ENCODE results near the gene TEAD2.

The TEAD2 gene

DNA sequence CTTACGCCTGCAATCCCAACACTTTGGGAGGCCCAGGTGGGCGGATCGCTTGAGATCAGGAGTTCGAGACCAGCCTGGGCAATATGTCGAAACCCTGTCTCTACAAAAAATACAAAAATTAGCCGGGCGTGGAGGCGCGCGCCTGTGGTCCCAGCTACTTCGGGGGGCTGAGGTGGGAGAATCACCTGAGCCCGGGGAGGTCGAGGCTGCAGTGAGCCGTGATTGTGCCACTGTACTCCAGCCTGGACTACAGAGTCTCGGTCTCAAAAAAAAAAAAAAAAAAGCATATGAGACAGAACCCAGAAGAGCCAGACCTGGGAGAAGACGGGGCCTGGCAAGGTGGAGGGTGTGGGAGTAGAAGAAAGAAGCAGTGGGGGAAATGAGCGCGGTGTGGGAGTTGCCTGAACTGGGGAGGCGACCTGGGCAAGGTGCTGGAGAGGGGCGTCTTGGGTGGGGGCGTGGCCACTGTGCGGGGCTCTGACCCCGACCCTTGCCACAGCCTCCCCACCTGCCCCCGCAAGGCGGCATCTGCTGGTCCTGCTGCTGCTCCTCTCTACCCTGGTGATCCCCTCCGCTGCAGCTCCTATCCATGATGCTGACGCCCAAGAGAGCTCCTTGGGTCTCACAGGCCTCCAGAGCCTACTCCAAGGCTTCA is 2.0 kb upstream of the TEAD2 start:
- DNase-seq (ENCODE audit: low spot score) (no peak), ATAC-seq (ENCODE audit: low read depth) (no peak)
- peak overlapping the region; percentile 21 for H3K27ac ChIP-seq (ENCODE audit: poor library complexity, severe bottlenecking)
- no peaks in the 10 kb centered on the region for H3K4me1 ChIP-seq (ENCODE audit: insufficient read depth, poor library complexity, severe bottlenecking)
- peak overlapping the region; percentile 19 for H3K4me3 ChIP-seq (ENCODE audit: severe bottlenecking)
- no peaks in the 10 kb centered on the region for H3K27me3 ChIP-seq (ENCODE audit: insufficient read depth, poor library complexity, severe bottlenecking)
- TF ChIP-seq, protein P1, sequence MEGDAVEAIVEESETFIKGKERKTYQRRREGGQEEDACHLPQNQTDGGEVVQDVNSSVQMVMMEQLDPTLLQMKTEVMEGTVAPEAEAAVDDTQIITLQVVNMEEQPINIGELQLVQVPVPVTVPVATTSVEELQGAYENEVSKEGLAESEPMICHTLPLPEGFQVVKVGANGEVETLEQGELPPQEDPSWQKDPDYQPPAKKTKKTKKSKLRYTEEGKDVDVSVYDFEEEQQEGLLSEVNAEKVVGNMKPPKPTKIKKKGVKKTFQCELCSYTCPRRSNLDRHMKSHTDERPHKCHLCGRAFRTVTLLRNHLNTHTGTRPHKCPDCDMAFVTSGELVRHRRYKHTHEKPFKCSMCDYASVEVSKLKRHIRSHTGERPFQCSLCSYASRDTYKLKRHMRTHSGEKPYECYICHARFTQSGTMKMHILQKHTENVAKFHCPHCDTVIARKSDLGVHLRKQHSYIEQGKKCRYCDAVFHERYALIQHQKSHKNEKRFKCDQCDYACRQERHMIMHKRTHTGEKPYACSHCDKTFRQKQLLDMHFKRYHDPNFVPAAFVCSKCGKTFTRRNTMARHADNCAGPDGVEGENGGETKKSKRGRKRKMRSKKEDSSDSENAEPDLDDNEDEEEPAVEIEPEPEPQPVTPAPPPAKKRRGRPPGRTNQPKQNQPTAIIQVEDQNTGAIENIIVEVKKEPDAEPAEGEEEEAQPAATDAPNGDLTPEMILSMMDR (IDR thresholded peaks at IDR 0.05; ENCODE audit: poor library complexity, severe bottlenecking): no peak
- peaks cover under 1% of the 10 kb centered on the region; the same call in 1 of the 2 replicates for H3K36me3 ChIP-seq (ENCODE audit: low read depth)
- peaks cover 4% of the 10 kb centered on the region for H3K9me3 ChIP-seq (ENCODE audit: severe bottlenecking)

GRCh38 chr19:49363268-49364082 is 1.3 kb upstream of the TEAD2 start, which contains the start of gene DKKL1:
DKKL1 (plus strand) TSS chr19:49363877; CDS start chr19:49363999, 122 bp downstream.
- no peaks in the 10 kb centered on the region for H3K9me3 ChIP-seq (ENCODE audit: severe bottlenecking)
- no peaks in the 10 kb centered on the region for H3K27me3 ChIP-seq (ENCODE audit: insufficient read depth, poor library complexity, severe bottlenecking)
- ATAC-seq (ENCODE audit: low read depth) (peak; percentile 84), DNase-seq (ENCODE audit: low spot score) (peak; percentile 98)
- H3K4me3 ChIP-seq (ENCODE audit: severe bottlenecking): peak within 1 kb of the TSS; percentile 48
- no peaks in the 10 kb centered on the region for H3K4me1 ChIP-seq (ENCODE audit: insufficient read depth, poor library complexity, severe bottlenecking)
- peaks cover 5% of the 10 kb centered on the region; the same call in 1 of the 2 replicates for H3K36me3 ChIP-seq (ENCODE audit: low read depth)
- H3K27ac ChIP-seq (ENCODE audit: poor library complexity, severe bottlenecking): peak within 1 kb of the TSS; percentile 38
- TF ChIP-seq, protein P1 (IDR thresholded peaks at IDR 0.05; ENCODE audit: poor library complexity, severe bottlenecking): peak; percentile 24

GRCh38 chr19:49362929-49363267 is 682 bp upstream of the TEAD2 start:
- Histone ChIP-seq H3K36me3 (ENCODE audit: low read depth) (peaks cover 5% of the 10 kb centered on the region; the same call in 1 of the 2 replicates), H3K4me1 (ENCODE audit: insufficient read depth, poor library complexity, severe bottlenecking) (no peaks in the 10 kb centered on the region), H3K4me3 (ENCODE audit: severe bottlenecking) (peak overlapping the region; percentile 48), H3K9me3 (ENCODE audit: severe bottlenecking) (no peaks in the 10 kb centered on the region), H3K27me3 (ENCODE audit: insufficient read depth, poor library complexity, severe bottlenecking) (no peaks in the 10 kb centered on the region), H3K27ac (ENCODE audit: poor library complexity, severe bottlenecking) (peak overlapping the region; percentile 38)
- TF ChIP-seq, protein P1 (IDR thresholded peaks at IDR 0.05; ENCODE audit: poor library complexity, severe bottlenecking): no peak
- ATAC-seq (ENCODE audit: low read depth) (no peak), DNase-seq (ENCODE audit: low spot score) (no peak)

- Histone ChIP-seq H3K27ac (ENCODE audit: poor library complexity, severe bottlenecking) (peak overlapping the region; percentile 38), H3K4me1 (ENCODE audit: insufficient read depth, poor library complexity, severe bottlenecking) (no peaks in the 10 kb centered on the region), H3K9me3 (ENCODE audit: severe bottlenecking) (no peaks in the 10 kb centered on the region), H3K27me3 (ENCODE audit: insufficient read depth, poor library complexity, severe bottlenecking) (no peaks in the 10 kb centered on the region), H3K4me3 (ENCODE audit: severe bottlenecking) (peak overlapping the region; percentile 48), H3K36me3 (ENCODE audit: low read depth) (peaks cover 8% of the 10 kb centered on the region)
- DNase-seq (ENCODE audit: low spot score) (no peak), ATAC-seq (ENCODE audit: low read depth) (no peak)
- TF ChIP-seq, protein P1 (IDR thresholded peaks at IDR 0.05; ENCODE audit: poor library complexity, severe bottlenecking): no peak
These were observed 673 bp downstream of the TEAD2 start for GRCh38 chr19:49361438-49362047.

Measured in RWPE2 (cell line).